GM18861 (cell line): Measurements from ENCODE around the gene ZNF276.
"Not testable (repeated sequence)": the region's sequence is repeated elsewhere in the genome, so short reads cannot be mapped to it uniquely, and the experiment has no call there.

Experiments used
- ATAC-seq: cut with Tn5 transposase; IDR thresholded peaks from one replicate; pipeline ENCODE4 v1.9.1; 2021; ENCODE audit not compliant: unreplicated experiment

Gene ZNF276

DNA sequence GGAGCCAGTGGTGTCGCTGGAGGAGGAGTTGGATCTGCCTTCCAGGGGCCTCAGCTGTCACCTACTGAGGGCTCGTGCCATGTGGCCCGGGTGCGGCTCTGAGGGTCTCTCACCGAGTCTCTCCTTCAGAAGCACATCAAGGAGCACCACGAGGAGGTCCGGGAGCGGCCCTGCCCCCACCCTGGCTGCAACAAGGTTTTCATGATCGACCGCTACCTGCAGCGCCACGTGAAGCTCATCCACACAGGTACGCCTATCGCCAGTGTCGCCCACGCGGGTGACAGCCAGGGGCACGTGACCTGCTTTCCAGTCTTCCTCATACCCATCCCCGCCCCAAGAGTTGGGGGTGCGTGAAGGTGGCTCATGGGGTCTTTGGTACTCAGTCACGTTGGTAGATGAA lies 12.5 kb downstream of the ZNF276 start:
- ATAC-seq = no peak

DNA sequence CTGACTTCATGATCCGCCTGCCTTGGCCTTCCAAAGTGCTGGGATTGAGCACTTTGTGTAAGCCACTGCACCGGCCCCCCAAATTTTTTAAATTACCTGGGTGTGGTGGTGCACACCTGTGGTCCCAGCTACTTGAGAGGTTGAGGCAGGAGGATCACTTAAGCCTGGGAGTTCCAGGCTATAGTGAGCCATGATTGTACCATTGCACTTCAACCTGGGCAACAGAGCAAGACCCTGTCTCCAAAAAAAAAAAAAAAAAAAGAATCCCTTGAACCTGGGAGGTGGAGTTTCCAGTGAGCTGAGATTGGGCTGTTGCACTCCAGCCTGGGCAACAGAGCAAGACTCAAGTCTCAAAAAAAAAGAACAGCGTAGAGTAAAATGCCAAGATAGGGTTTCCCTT lies 15.2 kb downstream of the ZNF276 start:
- no peak for ATAC-seq

DNA sequence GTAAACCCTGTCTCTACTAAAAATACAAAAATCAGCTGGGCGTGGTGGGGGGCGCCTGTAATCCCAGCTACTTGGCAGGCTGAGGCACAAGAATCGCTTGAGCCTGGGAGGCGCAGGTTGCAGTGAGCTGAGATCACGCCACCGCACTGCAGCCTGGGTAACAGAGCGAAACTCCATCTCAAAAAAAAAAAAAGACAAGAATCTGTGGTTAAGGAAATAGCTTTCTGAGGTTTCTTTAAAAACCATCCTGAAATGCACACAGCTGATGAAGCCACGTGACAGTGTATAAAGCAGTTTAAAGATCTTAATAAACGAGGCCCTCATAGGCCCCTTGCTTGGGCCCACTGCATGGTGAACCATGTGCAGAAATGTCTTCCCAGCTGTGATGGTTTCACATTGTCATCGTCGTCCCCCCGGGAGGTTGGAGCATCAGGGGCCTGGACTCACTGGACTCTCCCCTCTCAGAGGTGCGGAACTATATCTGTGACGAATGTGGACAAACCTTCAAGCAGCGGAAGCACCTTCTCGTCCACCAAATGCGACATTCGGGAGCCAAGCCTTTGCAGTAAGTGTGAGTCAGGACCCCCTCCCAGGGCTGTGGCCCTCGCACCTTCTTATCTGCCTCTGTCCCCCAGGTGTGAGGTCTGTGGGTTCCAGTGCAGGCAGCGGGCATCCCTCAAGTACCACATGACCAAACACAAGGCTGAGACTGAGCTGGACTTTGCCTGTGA lies 16.2 kb downstream of the ZNF276 start:
- ATAC-seq = no peak

DNA sequence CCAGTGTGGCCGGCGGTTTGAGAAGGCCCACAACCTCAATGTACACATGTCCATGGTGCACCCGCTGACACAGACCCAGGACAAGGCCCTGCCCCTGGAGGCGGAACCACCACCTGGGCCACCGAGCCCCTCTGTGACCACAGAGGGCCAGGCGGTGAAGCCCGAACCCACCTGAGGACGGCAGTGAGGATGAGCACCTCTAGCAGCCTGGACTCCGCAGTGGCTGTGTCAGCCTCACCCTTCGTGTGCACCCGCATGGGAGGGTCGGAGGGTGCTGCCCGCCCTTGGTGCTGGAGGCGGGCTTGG lies 16.7 kb downstream of the ZNF276 start:
- no peak for ATAC-seq

DNA sequence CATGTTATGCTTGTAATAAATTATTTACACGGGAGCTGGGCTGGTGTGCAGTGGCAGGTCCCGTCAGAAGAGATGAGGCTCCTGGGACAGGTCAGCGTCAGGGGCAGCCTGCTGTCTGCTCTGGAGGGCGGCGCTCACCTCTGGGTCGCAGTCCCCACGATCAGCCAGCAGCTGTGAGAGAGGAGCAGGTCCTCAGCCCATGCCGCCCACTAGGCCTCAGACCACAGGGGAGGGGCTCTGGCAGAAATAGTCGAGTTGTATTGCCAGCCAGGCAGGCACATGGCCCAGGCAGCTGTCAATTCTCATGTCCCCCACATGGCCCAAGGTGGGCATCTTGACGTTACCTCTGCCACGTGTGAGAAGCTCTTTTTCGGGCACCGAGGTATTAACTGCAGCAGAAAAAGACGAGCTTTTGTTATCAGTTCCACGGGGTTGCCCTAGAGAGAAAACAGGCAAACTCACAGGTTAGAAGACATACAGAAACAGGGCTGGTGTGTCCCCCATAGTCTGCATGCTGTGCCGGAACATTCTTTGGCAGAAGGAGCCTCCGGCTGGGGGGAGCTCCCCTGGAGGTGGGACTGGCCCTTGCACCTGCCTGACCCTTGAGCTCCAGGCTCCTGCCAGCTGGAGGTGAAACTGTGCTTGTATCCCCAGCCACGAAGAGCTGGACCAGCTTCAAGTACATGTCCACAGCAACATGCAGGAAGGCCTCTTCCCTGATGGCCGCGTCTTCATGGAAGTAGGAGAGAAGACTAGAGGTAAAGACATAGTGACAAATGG lies 17.4 kb downstream of the ZNF276 start:
- no peak for ATAC-seq

DNA sequence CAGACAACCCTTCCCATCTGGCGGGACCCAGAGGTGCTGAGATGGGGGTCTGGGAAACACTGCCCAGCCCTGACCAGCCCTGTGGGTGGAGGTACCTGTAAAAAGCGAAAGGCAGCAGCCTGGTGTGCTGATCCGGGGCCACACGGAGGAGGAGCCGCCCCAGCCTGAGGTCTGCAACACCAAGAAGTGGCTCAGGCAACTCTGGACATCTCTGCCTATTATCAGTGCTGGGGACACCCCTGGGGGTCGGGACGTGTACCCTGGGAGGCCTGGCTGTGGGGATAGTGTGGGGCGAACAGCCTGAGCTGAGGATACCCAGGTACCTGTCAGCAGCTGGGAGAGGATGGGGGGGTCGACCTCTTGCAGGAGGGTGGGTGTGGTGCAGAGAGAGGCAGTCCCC lies 18.0 kb downstream of the ZNF276 start:
- ATAC-seq = no peak

DNA sequence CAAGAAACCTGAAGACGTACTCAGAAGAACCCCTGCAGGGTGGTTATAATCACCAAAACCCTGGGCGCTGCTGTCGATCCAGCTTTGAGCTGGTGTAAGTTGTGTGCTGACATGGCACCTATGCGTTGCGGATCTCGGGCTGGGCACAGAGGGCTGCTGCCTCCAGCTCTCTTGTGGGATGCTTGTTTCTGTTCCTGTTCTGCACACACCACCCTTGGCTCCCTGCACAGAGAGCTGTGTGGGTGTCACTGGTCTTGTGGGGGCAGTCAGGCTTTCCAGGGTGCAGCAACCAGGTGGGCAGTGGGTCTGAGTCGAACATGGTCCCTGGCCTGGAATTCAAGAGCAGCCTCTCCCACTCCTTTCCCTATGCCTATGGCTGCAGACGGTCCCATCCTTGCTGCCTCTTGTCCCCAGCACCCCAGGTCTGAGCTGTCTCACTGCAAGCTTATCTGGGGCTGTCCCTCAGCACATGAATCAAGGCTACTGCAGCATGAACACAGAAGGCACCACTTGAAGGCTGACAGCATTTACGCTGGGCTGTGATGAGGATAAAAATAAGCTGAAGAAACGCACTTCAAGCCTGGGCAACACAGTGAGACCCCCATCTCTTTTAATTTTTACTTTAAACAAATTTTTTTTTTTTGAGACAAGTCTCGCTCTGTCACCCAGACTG lies 20.1 kb downstream of the ZNF276 start:
- no peak for ATAC-seq

DNA sequence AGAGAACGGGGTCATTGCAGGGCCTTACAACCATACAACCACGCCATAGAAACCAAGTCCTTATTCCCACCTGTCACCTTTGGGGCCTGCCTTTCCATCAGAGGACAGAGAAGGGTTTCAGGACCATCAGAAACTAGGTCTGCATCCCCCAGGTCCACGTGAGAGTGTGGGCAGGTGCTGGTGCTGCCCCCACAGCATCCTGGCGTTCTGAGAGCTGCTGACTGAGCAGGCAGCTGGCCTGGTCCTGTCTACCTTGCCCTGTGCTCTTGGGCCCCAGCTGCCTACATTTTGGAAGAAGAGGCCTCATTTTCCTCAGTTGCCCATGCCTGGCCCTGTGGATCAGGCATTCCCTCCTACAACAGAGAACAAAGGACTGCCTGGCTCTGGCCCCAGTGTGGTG lies 21.6 kb downstream of the ZNF276 start:
- ATAC-seq = no peak

DNA sequence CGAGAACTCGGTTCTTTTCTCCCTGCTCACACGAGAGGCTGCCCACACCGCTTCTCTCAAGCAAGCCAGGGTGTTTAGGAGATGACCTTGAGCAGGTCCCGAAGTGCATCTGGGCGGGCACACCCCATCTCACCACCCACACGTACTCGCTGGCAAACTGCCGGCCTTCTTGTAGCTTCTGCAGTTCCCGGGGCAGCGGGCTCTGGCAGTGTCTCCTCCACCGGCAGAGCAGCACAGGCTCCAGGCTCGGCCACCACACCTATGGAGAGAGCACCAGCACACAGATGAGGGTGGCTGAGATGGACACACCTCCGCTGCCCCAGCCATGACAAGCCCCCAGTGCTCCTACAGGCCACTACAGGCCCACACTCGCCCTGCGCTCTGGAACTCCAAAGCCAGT lies 23.5 kb downstream of the ZNF276 start:
- no peak for ATAC-seq

DNA sequence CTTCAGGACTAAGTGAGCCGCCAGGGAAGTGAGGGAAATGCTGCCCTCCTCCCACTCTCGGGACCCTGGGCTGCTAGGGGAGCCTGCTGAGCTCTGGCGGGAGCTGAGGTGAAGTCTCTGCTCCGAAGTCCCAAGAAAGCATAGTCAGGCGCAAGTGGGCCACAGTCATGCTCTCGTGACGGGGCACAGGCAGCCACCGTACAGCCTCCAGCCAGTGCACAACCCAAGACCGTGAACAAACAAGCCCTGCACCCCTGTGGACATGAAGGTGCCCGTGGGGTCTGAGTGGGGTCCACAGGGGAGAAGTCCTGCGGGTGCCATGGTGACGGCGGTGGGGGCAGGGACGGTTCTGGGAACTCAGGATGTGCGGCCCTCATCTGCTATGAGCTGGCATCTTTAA lies 24.7 kb downstream of the ZNF276 start:
- ATAC-seq = no peak

DNA sequence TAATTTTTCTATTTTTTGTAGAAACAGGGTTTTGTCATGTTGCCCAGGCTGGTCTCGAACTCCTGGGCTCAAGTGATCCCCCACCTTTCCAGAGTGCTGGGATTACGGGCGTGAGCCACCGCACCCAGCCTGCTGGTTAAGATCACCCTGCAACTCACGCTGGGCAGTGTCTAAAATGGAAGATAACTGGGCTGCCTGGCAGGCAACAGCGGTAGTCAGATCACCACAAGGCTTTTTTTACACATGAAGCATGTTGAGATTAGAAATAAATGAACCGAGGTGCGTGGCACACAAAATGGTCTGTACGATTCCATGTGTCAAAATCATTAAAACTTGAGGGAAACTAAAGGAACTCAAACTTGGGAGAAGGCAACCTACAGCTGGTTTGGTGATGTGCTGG lies 26.7 kb downstream of the ZNF276 start:
- ATAC-seq = no peak

DNA sequence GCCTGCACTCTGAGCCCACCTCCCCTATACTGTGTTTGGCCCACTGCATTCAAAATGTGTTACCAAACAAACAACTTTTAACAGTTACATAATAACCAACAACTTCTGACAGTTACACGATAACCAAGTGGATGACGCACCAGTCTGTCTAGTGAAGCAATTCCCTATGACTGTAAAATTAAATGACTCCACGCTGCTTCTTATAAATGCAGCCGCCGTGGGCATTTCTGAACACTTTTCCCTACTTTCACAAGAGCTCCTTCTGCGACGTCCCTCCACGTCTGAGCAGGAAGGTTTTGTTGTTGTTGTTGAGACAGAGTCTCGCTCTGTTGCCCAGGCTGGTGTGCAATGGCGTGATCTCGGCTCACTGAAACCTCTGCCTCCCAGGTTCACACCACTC lies 27.6 kb downstream of the ZNF276 start:
- no peak for ATAC-seq

DNA sequence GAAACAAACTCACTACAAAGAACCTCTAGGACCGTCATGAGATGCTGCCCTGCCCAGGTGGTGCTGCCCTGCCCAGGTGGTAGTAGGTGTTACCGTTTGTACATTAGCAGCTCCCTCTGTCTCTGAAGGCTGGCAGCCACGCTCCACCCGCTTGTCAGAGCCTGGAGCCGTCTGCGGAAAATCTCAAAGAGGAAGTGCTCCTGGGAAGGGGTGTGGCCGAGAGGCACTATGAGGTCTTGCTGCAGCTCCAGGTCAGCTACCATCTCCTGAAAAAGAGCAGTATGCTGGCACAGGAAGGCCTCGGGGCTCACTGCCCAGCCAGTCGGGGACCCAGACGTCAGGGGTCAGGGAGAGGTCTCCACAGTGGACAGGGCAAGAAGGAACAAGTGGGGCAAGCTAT lies 28.3 kb downstream of the ZNF276 start:
- no peak for ATAC-seq

DNA sequence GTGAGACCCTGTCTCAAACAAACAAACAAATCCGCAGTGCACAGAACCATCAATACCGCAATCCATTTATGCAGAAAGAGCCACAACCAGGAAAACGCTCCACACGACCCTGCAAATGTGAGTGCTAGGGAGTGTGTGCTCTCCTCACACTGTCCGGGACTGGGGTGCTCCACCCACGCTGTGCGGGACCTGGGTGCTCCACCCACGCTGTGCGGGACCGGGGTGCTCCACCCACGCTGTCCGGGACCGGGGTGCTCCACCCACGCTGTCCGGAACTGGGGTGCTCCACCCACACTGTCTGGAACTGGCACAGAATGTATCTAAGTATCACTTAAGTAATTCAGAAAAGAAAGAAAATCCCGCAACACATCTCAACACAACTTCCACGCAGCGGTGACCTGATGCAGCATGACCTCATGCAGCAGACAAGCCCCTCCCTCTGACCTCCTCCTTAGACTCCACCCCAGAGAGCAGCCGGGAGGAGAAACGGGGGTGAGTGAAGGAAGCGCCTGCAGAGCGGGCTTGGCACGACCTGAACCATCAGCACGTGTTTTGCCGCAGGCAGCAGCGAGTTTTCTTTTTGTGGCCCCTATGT lies 38.5 kb downstream of the ZNF276 start:
- no peak for ATAC-seq

DNA sequence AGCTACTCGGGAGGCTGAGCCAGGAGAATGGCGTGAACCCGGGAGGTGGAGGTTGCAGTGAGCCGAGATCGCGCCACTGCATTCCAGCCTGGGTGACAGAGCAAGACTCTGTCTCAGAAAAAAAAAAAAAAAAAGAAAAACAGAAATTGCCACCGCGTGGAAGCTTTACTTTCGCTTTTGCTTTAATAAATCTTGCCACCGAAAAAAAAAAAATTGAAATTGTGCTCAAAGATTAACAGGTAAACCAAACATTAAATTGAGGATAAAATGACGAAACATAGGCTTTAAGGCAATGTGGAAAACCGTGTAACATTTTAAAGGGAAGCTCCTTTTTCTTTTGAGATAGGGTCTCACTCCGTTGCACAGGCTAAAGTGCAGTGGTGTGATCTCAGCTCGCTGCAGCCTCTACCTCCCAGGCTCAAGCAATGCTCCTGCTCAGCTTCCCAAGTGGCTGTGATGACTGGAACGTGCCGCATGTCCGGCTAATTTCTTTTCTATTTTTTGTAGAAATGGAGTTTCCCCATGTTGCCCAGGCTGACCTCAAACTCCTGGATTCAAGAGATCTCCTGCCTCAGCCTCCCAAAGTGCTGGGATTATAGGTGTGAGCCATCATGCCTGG lies 40.1 kb downstream of the ZNF276 start:
- no peak for ATAC-seq

DNA sequence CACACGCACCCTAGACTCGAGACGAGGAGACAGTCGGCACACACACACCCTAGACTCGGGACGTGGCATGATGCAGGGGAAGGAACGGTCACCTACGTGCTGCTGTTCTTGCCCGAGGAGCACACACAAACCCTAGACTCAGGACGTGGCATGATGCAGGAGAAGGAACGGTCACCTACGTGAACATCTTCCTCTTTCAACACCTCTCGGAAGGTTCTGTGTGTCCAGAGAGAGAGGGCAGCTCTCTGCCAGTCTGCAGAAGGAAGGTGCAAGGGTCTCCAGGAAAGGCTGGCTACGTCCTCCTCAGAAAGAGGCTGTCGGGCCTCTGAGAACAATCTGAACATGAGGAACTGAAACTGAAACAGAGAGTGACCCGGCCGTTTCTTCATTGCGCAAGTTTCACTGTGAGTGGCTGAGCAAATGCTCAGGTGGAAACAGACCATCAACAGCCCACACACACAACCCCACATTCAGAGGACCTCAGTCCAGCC lies 43.4 kb downstream of the ZNF276 start:
- peak; percentile 74 for ATAC-seq

DNA sequence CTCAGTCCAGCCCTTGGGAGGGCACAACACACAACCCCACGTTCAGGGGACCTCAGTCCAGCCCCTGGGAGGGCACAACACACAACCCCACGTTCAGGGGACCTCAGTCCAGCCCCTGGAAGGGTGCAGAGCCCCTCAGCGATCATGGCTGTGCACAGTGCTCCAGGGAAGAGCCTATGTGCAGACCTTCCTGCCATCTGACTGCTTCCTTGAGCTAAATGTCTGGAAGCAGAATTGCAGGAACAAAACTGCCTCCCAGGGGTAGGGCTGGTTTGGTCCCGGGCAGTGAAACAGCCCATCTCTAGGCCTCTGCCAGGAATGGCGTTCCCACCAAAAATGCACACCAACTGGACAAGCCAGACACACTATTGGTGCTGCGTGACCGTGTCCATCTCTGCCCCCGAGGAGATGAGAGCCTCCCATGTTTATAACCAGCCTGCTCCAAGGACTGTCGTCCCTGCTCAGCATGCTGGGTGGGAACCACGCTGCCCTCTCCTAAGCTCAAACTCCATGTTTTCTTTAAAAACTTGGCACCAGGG lies 44.0 kb downstream of the ZNF276 start:
- ATAC-seq = no peak

DNA sequence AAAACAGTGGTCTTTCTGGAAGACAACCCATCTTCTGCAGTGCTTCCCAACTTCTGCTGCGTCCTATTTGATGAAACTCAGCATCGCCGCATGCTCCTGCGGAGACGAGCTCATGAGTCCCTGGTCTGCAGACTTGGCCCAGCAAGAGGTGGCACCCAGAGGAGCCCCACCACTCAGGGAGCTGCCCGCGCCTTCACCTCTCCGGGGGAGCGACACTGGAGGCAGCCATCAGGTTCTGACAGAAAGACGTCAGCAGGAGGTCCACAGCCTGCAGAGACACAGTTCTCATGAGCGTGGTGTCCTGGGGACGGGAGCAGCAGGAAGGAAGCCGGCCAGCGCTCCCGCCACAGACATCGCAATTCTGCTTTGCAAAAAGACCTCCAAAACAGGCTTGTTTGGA lies 49.0 kb downstream of the ZNF276 start:
- ATAC-seq = no peak

DNA sequence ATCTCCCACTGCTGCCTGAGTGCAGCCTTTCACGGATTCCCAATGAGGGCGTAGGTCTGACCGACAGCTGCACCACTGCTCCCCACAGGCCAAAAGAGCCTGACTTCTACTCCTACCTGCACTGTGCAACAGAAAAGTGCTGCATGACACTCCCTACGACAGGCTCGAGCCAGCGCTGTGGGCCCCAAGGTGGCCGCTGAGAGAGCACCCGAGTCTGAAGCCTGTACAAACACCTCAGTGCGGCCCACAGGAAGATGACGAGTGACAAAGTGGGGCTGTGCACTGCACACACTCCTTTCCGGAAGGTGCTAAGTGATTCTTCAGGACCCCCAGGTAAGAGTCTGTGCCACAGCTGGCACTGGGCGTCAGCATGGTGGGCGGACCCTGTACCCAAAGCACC lies 53.9 kb downstream of the ZNF276 start:
- no peak for ATAC-seq

DNA sequence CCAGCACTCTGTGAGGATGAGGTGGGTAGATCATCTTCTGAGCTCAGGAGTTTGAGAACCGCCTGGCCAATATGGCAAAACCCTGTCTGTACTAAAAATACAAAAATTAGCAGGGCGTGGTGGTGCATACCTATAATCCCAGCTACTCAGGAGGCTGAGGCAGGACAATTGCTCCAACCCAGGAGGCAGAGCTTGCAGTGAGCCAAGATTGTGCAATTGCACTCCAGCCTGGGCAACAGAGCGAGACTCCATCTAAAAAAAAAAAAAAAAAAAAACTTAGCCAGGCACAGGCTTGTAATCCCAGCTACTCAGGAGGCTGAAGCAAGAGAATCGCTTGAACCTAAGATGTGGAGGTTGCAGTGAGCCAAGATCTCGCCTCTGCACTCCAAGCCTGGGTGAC lies 56.9 kb downstream of the ZNF276 start:
- ATAC-seq = not testable (repeated sequence)
